HG02884 (cell line): ENCODE data around the gene RBPJL.

Experiments used
- ATAC-seq: cut with Tn5 transposase; IDR thresholded peaks from one replicate; pipeline ENCODE4 v1.9.1; 2021; ENCODE audit warnings: mild to moderate bottlenecking, moderate library complexity; ENCODE audit not compliant: unreplicated experiment

Gene RBPJL, protein sequence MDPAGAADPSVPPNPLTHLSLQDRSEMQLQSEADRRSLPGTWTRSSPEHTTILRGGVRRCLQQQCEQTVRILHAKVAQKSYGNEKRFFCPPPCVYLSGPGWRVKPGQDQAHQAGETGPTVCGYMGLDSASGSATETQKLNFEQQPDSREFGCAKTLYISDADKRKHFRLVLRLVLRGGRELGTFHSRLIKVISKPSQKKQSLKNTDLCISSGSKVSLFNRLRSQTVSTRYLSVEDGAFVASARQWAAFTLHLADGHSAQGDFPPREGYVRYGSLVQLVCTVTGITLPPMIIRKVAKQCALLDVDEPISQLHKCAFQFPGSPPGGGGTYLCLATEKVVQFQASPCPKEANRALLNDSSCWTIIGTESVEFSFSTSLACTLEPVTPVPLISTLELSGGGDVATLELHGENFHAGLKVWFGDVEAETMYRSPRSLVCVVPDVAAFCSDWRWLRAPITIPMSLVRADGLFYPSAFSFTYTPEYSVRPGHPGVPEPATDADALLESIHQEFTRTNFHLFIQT

DNA sequence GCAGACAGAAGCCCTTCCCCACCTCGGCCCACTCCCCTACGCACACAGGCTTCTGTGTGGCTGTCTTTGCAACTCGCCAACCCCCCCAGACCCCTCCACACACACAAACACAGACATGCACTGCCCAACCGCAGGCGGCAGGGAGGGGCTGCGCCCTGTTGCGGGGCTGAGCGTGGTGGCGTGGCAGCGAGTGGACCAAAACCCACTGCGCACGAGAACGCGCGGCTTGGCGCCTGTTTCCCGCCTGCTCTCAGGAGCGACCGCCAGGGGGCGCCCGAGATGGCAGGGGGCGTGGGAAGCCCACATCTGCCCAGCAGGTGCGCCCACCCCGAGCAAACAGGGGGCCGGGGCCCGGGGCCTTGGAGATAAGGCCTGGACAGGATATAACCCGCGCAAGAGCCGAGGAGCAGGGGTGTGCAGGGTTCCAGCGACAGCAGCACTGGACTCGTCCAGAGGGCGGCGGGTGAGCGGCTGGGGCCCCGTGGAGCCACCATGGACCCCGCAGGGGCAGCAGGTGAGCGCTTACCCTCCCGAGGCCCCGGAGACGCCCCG lies at the start of gene RBPJL:
RBPJL (plus strand) TSS at position 410 of the 552 bp plus-strand sequence; CDS start at position 493, 83 bp downstream.
- ATAC-seq, result no peak

DNA sequence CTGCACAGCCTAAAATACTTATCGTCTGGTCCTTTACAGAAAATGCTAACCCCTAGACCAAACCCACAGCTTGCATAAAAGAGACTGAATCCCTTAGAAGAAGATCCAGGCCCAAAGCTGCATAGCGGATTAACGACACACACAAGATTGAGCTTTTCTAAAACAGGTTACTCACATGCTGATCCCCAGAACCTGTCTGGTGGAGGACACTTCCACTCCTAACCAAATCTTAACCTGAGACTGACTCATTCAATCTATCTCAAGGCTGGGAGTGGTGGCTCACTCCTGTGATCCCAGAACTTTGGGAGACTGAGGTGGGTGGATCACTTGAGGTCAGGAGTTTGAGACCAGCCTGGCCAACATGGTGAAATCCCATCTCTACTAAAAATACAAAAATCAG lies 49.5 kb upstream of the RBPJL start:
- ATAC-seq, result no peak

DNA sequence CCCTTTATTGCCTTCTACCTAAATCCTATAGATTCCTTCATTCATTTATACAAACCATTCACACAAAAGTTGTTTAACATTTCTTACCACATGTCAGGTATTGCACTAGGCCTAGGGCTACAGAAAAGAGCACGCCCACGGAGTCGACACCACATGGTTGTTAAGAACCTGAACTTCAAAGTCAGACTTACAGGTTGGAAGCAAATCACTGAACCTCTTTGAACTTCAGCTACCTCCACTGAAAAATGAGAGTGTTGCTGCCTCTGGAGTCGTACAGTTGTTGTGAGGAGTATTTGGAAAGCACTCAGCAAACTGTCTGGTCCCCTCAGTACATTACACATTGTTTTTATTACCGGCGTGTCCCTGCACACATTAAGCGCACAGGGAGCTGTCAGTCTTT lies 48.9 kb upstream of the RBPJL start:
- ATAC-seq, result no peak

DNA sequence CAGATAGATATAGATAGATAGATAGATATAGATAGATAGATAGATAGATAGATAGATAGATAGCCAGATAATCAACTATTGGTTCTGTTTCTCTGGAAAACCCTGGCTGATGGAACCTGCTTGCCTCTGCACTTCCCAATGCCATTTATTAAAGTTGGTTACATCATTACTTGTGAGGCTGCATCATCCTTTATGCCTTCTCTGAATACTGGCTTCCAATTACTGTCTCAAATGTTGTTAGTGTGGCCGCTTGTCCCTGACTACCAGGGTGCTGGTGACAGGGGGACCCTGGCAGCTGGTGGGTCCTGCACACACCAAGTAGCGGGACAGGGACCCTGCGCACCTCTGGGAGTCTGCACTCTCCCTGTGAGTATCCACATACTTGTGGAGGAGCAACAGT lies 48.4 kb upstream of the RBPJL start:
- no peak for ATAC-seq

DNA sequence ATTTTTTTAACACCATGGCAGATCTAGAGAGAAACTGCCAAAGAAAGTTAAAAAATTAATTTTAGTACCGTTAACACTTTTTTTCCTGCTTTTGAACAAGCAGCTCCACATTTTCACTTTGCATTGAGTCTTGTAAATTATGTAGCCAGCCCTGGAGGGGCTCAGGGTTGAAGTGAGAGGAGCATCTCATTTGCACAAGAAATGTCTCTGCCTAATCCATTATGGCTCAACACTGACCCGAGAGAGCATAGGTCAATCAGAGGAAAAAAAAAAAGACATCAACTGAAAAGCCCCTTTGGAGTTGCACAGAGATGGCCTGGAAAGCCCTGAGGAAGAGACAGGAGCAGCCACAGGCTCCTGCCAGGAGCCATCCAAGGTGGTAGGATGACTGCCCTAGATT lies 48.0 kb upstream of the RBPJL start:
- no peak for ATAC-seq

DNA sequence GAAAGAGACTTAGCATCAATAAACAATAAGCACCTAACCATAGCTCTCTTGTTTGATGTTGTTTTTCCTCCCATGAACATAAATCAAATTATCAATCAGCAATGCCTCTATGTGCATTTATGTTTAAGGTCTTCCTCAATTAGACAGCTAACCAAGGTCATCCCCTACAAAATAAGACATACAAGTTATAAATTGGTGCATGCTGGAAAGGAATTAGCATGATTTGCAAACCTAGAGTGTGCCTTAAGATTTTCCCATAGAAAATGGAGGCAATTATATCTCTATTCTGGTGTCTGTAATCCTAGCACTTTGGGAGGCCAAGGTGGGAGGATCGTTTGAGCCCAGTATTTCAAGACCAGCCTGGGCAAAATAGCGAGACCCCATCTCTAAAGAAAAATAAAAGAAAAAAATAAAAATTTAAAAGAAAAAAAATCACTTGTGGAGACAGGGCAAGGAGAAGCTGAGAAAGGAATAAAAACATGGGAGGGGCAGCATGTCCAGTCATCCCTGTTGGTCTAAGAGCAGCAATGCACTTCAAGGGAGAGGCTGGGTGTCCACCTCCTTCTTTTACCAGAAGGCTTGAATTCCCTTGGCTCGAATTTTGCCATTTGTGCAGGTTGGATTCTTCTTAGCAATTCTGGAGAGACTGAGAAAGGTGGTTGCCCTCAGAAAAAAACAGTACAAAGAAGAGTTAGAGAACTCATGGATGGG lies 42.9 kb upstream of the RBPJL start:
- ATAC-seq, result no peak

DNA sequence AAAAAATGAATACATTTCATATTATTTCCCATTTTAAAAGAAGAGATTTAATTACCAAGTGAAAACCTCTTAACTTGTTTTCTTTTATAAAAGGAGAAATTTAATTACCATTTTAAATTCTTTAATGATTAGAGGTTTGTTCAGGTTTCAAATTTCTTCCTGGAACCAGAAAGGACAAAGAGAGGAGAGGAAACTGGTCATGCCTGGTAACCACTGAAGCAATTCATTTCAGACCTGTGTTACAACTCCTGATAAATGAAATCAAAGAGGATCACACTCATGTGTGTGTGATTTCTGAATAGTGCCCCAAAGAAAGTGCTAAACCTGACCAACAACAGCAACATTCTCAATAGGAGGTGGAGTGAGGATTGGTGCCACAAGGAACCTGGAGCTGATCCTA lies 39.7 kb upstream of the RBPJL start:
- no peak for ATAC-seq

DNA sequence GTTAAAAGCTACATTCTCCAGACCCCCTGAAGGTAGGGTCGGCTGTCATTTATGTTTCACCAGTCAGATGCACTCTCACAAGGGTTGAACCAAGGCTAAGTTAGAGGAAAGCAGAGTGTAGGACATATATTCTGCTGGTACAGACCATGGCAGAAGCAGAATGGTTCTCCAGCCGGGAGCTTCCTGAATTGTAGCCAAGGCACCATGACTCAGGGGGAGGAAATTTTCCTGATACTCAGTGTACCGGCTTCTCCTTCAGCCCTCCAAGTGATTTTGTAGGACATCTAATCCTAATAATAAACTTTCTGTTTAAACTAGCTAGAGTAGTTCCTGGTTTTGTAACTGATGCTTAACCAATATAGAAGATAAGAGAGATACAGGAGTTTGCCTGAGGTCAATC lies 38.1 kb upstream of the RBPJL start:
- no peak for ATAC-seq

DNA sequence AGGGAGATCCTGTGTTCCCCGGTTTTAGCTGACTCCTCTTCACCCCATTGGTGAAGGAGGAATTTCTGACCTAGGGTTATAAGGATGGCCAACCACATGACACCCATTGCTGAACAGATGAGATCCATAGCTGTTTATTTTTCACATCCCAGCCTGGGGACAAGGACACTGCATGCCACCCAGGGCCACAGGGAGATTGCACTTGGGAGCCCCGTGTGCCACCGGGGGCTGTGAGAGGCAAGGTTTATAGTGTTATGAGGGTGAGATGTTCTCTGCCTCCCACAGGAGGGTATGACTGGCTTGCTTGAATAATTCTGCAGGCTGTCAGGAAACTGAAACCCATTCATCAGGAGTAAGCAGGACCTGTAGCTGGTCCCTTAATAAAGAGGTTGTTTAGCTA lies 37.6 kb upstream of the RBPJL start:
- ATAC-seq, result no peak

DNA sequence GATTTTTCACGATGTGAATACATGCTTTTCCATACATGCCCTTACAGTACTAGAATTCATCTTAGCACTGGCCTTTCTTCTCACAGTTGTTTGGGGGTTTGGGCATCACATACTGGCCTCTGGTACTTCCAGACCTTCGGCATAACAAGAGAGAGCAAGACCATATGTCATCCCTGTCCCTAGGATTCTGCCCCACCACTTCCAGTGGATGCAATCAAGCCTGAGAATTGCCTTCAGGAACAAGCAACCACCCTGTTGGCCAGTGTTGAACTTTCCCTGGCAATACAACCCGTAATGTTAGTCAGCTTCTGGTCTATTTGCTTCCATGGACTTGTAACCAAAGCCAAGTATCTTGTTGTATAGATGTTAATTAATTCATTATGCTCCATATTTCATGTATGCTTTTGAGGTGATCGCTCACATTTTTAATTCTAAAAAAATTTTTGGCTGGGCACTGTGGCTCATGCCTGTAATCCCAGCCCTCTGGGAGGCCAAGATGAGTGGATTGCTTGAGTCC lies 36.8 kb upstream of the RBPJL start:
- ATAC-seq, result no peak

DNA sequence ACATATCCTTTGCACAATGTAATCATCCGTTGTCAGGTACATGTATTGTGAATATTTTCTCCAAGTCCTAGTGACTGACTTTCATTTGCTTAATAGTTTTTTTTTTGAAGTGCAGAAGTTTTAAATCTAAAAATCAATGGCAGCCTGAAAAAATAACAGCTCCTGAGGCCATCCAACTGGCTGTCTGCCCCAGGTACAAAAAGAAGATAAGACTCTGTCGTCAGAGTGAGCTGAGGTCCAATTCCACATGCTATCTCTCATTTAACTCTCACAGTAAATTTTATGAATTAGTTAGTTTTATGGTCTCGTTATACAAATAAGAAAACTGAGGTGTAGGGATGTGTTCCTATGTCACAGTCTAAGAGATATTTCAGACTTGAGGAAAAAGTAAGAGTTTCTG lies 31.3 kb upstream of the RBPJL start:
- no peak for ATAC-seq

DNA sequence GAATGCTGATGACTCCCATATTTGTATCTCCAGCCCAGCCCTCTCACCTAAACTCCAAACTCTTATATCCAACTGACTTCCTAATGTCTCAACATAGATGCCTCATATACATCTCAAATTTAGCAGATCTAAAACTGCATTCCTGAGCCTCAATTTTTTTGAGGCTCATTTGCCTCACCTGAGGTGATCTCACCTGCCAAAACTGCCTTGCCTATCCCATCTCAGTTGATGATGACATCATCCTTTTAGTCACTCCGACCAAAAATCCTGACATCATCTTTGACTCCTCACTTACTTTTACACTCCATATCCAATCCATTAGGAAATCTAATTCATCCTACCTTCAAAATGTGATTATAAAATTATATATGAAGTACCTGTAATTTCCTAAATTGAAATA lies 26.6 kb upstream of the RBPJL start:
- no peak for ATAC-seq

DNA sequence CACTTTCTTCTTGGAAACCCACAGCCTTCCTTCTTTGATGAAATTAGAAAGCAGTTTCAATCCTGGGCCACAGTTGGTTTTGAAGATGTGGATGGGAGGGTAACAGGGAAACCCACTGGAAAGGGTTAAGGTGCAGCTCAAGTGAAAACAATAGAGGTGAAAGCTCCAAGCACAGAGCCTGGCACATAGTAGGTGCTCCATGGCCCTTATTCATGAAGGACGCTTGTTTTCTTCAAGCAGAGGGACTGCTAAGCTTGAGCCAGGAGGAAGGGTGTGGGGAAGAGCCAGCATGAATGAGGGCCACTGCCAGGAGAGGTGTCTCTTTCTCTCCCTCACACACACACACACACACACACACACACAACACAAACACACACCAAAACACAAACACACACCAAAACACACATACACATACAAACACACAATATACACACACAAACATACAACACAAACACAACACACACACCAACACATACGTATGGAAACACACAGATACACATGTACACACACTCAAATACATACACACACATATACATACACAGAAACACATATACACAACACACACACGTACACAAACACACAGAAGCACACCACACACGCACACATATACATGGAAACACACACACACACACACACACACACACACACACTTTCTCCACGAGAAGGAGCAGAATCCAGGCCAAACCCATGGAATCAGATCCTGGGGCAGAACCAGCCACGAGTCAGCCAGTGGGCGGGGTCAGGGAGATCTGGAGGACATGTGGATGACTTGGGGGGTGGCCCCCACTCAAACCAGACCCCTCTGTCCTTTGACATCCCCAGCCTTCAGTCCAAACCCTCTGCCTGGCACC lies 23.7 kb upstream of the RBPJL start:
- ATAC-seq, result no peak

DNA sequence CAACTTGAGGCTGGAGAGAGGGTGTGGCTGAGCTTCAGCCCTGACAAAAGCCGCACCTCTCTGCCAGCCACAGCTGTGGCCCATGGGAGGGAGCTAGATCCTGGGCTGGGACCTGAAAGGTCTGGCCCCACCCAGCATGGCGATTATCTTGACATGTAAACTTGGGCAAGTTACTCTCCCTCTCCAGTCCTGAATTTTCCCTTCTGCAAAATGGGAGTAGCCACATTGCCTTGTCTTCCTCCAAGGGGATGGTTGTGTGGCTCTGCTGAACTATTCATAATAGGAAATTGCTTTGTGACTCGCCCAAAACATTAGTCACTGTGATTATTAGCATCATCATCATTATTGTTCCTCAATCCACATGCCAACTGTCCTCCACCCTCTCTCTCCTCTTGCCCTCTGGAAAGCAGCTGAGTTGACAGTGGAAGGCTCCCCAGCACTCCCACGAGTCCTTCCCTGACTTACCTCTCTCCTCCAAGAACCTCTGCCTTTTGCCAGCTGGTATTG lies 23.0 kb upstream of the RBPJL start:
- no peak for ATAC-seq

DNA sequence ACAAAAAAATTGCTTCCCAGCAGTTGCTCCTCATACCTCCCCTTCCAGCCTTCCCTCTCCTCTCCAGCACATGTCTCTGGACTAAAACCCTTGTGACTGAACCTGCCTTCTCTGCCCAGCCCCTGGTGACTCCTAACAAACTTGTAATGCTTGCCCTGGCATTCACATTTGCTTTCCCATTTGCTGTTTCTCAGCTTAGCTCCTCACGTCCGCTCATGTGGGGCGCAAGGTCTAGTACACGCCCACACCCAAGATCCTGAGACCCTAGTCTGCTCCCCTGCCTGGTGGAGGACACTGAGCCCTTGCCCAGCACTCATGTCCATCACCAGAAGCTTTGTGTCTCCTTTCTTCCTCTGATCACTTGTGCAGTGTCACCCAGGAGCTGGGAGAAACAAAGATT lies 18.3 kb upstream of the RBPJL start:
- no peak for ATAC-seq

DNA sequence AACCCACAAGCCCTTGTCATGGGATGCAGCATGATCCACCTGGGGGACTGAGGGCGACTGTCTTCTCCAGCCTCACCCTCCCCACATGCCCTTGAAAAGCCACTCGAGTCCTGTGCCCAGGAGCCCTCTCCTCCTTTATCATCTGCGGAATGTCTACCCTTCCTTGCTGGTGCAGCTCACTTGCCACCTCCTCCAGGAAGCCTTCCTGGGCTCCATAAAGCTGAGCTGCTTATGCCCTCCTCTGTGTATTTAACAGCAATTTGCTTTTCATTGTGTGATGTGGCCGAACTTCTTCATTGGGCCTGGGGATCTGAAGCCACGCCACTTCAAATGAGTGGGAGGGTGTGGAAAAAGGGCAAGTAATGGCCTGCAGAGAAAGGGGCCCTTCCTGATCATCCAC lies 17.8 kb upstream of the RBPJL start:
- ATAC-seq, result no peak

DNA sequence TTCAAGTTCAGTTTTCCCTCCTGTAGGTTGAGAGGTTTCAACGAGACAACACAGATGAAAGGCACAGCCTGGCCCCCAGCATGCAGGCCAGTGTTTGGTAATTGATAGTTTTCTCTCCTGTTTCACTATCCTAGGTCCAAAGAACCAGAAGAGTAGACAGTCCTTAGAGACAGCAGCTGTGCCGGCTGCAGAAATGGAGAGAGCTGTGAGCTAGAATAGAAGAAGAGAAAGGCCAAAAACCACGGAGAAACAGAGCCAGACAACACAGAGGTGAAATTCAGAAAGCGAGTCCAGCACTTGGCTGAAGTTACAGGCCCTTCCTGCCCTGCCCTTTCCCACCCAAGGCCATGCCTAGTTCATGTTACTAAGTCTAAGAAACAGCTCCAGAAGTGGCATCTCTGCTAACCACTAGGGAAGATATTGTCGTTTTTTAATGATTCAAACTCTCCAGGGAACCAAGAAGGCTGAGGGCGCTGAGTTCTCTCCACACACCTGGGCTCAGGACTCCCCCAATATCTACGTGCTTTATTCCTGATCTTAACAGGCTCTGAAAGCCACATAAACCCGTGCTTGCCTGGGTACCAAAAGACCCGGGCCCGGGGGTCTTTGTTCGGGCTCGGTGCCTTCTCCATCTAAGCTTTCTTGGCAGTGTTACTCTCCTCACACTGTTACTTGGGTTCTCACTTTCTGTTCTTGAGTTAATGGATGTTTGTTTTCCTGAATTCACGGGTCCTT lies 16.5 kb upstream of the RBPJL start:
- no peak for ATAC-seq

DNA sequence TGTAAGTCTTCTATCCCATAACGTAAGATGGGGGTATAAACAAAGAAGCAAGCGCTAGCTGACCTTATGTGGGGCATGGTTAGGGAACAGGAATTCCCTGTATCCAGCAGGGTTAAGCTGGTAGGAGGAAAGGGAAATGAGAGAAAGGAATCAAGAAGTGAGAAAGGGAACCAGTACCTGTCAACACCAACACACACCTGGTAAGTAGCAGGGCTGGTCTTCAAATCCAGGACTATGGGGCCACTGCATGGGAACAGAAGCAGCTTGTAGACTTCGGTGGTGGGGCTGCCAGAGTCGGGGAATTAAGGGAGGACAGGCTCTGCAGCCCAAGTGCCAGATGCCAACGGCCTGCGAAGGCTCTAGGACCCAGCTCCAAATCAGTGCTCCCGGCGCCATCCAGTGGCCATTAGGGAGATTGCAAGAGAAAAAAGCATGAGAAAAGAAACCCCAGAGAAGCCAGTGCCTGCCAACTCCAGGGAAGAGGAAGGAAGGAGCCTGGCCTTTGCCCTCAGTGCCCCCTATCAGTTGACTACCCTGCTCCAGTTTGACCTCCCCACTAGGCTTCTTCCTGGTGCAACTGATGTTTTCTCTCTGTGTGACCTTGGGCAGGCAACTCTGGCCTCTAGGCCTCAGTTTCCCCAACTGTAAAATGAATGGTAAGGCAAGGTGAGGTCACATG lies 15.8 kb upstream of the RBPJL start:
- ATAC-seq, result no peak

DNA sequence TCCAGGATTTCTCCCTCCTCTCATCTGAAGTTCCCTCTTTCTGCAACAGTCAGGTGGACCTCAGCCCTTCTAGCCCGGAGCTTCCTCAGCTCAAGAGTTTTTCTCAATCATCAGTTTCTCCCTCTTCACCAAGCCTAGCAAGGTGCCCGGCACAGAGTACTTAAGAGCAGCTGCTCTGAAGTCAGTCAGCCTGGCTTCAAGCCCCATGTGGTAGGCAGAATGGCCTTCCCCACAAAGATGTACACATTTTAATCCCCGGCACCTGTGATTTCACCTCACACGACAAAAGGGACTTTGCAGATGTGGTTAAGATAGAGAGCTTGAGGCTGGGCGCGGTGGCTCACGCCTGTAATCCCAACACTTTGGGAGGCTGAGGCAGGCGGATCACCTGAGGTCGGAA lies 15.1 kb upstream of the RBPJL start:
- ATAC-seq, result no peak
